GM12878 (cell line): ENCODE measurements around the gene B3GAT1. TPM values are rescaled to one million over a fixed set of nuclear protein-coding genes. Genes with fewer than 3 reads are reported as not detected.
"Not testable (repeated sequence)": the region's sequence is repeated elsewhere in the genome, so short reads cannot be mapped to it uniquely, and the experiment has no call there.

Source experiments
- ATAC-seq: fragments of 200-7000 bp; cut with Tn5 transposase; 3 replicates; pipeline ENCODE4 v1.9.1; 2020; ENCODE audit warnings: mild to moderate bottlenecking, moderate library complexity
- BruUV-seq: library from RNA; stranded (reverse); fragments of 400-500 nt; replicated peaks from 2 replicates; lab custom pipeline; 2021; lab: Mats Ljungman, UMichigan
- CTCF ChIA-PET: fragments of 300-600 bp; sonication (Branson Sonifier 250); formaldehyde crosslinking; extraction: SDS; loops from one replicate; lab custom pipeline; 2021; ENCODE audit warnings: inconsistent platforms; lab: Yijun Ruan, JAX
- POLR2A ChIA-PET: fragments of 350-600 bp; formaldehyde crosslinking; extraction: SDS; loops from one replicate; lab custom pipeline; 2021; ENCODE audit warnings: inconsistent platforms; lab: Charles Lee
- RAD21 ChIA-PET: fragments of 300-600 bp; sonication (Branson Sonifier 250); formaldehyde crosslinking; loops from one replicate; lab custom pipeline; 2023; ENCODE audit warnings: antibody characterized with exemption; ENCODE audit not compliant: unreplicated experiment; lab: Charles Lee
- SMC1A ChIA-PET: fragments of 300-600 bp; sonication (Branson Sonifier 250); formaldehyde crosslinking; loops from one replicate; lab custom pipeline; 2023; ENCODE audit not compliant: unreplicated experiment, uncharacterized antibody; lab: Charles Lee
- DNase-seq: peaks from one replicate; pipeline ENCODE4 v3.0.0-alpha.2; 2011; ENCODE audit warnings: low read depth, low spot score
- FAIRE-seq: peaks from 3 replicates; lab custom pipeline; 2011; peaks lifted over from hg19 to GRCh38; lab: Jason Lieb, UNC
- H2AFZ ChIP-seq: 2 replicates; pipeline ENCODE4 v1.6.0; 2011; ENCODE audit warnings: low read depth, low read length, control low read depth; ENCODE audit not compliant: control insufficient read depth
- H3K27ac ChIP-seq: 2 replicates; pipeline ENCODE4 v1.5.1; 2011; ENCODE audit warnings: control low read depth; ENCODE audit not compliant: control insufficient read depth, insufficient read depth
- H3K27me3 ChIP-seq, 2 experiments: replicated peaks in 1 of 2; 2 replicates each; pipeline versions ENCODE4 v1.6.0 to v1.6.1; 2011; ENCODE audit warnings: low read length in 1 of 2; ENCODE audit not compliant: control insufficient read depth in 2 of 2, insufficient read depth in 2 of 2
- H3K36me3 ChIP-seq, 2 experiments: 2 replicates each; pipeline ENCODE4 v1.5.1; 2011; ENCODE audit warnings: low read length in 1 of 2; ENCODE audit not compliant: control insufficient read depth in 2 of 2, insufficient read depth in 2 of 2
- H3K4me1 ChIP-seq: 2 replicates; pipeline ENCODE4 v1.6.1; 2011; ENCODE audit warnings: mild to moderate bottlenecking, low read length, moderate library complexity, mixed read lengths; ENCODE audit not compliant: control insufficient read depth, insufficient read depth
- H3K4me2 ChIP-seq: 2 replicates; pipeline ENCODE4 v1.6.0; 2011; ENCODE audit warnings: control low read depth; ENCODE audit not compliant: control insufficient read depth, insufficient read depth
- H3K4me3 ChIP-seq: fragments of 200-600 bp; sonication (generic); 2 replicates; pipeline ENCODE4 v1.5.1; 2016
- H3K79me2 ChIP-seq: 2 replicates; pipeline ENCODE4 v1.6.0; 2011; ENCODE audit warnings: low read length; ENCODE audit not compliant: control insufficient read depth, insufficient read depth
- H3K9ac ChIP-seq: 2 replicates; pipeline ENCODE4 v1.8.0; 2011; ENCODE audit warnings: low read length, control low read depth, mixed read lengths; ENCODE audit not compliant: control insufficient read depth, insufficient read depth
- H3K9me3 ChIP-seq: replicated peaks from 3 replicates; pipeline ENCODE4 v1.5.1; 2011; ENCODE audit warnings: mild to moderate bottlenecking, low read length; ENCODE audit not compliant: control insufficient read depth, insufficient read depth
- H4K20me1 ChIP-seq: 2 replicates; pipeline ENCODE4 v1.6.0; 2011; ENCODE audit not compliant: control insufficient read depth, insufficient read depth
- NRF1 ChIP-seq: conservative IDR thresholded peaks from 2 replicates; pipeline ENCODE4 v1.6.1; 2011; ENCODE audit warnings: mild to moderate bottlenecking, low read depth, low read length, improper control_type of control experiment
- PML ChIP-seq: IDR thresholded peaks from 2 replicates; pipeline ENCODE4 v1.6.1; 2012; ENCODE audit warnings: low read length, inconsistent platforms
- RELB ChIP-seq: fragments of 450-650 bp; IDR thresholded peaks from 2 replicates; pipeline ENCODE4 v1.6.1; 2017; ENCODE audit warnings: low read depth, mild to moderate bottlenecking, moderate library complexity
- SMARCA5 ChIP-seq: fragments of 450-650 bp; IDR thresholded peaks from 2 replicates; pipeline ENCODE4 v1.6.1; 2017; ENCODE audit warnings: mild to moderate bottlenecking
- USF2 ChIP-seq: IDR thresholded peaks from 2 replicates; pipeline ENCODE4 v1.6.1; 2011; ENCODE audit warnings: low read depth, low read length, improper control_type of control experiment, borderline replicate concordance
- ZNF24 ChIP-seq: fragments of 450-650 bp; IDR thresholded peaks from 2 replicates; pipeline ENCODE4 v1.6.1; 2017; ENCODE audit warnings: antibody characterized with exemption, mild to moderate bottlenecking
- WGBS: methylation state at CpG from one replicate; pipeline ENCODE4 v1.1.6; 2016; ENCODE audit warnings: low lambda C conversion rate; ENCODE audit not compliant: insufficient replicate concordance, insufficient coverage; ENCODE audit errors: missing lambda C conversion rate; 5-methylcytosine and 5-hydroxymethylcytosine counted together
- in situ Hi-C: fragments of 300-500 bp; cut with MboI; formaldehyde crosslinking; loops from 9 replicates; pipeline ENCODE4 v1.14.3; 2018; ENCODE audit warnings: mixed read lengths
- intact Hi-C: fragments of 100-400 bp; cut with micrococcal nuclease; formaldehyde crosslinking; loops from one replicate; pipeline ENCODE4 v1.14.2; 2022; ENCODE audit not compliant: unreplicated experiment
- polyA plus RNA-seq, 11 experiments: library from polyadenylated mRNA; depleted of rRNA in 4 of 11; unstranded in 6 of 11; stranded (reverse) in 5 of 11; fragments of >200 nt; fragmentation: Nextera tagmentation in 4 of 11; fragmentation: Illumina TruSeq in 1 of 11; extraction: Ambion mirVana in 4 of 11; extraction: Trizol in 1 of 11; gene quantifications; 1 replicate in 1 of 11; 2 replicates in 10 of 11; pipeline versions ENCODE4 v1.2.1 to v1.2.3, GENCODE V29; 2011 to 2016; ENCODE audit warnings: inconsistent platforms in 2 of 11, missing spikeins in 2 of 11, low read depth in 1 of 11
- total RNA-seq, 4 experiments: library from RNA; depleted of rRNA in 3 of 4; stranded (reverse); fragments of >200 nt in 3 of 4; fragmentation: Illumina TruSeq in 1 of 4; extraction: Trizol in 1 of 4; gene quantifications; 2 replicates each; pipeline versions ENCODE4 v1.2.1 to v1.2.3, GENCODE V29; 2013 to 2021

Gene B3GAT1
- total and polyA plus RNA-seq, 10 of the 15 experiments (the other 5 are each of a cell fraction or from before 2014, with no cell fraction given): 0.05 TPM; not detected in 9

- TF ChIP-seq ZNF24 (no peak), NRF1 (no peak), USF2 (no peak), PML (no peak), SMARCA5 (no peak), RELB (no peak)
These were observed 33.7 kb upstream of the B3GAT1 start (continued) for GRCh38 chr11:134445601-134446325.

GRCh38 chr11:134444160-134445108 lies 32.4 kb upstream of the B3GAT1 start:
- not testable (repeated sequence) for BruUV-seq, FAIRE-seq
- WGBS: 38% methylated on average over 17 of the region's 17 CpGs

More at GRCh38 chr11:134444160-134445108, 32.4 kb upstream of the B3GAT1 start:
- H3K36me3 ChIP-seq, H3K27ac ChIP-seq, DNase-seq, CTCF ChIA-PET, ATAC-seq, H3K79me2 ChIP-seq, H3K27me3 ChIP-seq, H3K9ac ChIP-seq, H3K9me3 ChIP-seq, H4K20me1 ChIP-seq, RAD21 ChIA-PET, in situ Hi-C loops, H2AFZ ChIP-seq, SMC1A ChIA-PET, H3K4me2 ChIP-seq, H3K4me3 ChIP-seq, intact Hi-C loops, POLR2A ChIA-PET, H3K4me1 ChIP-seq: not testable (repeated sequence)
